GM13977 (cell line): ENCODE measurements around the gene RAB15.

Source experiments
- DNase-seq: peaks from one replicate; pipeline ENCODE4 v3.0.0; 2012; ENCODE audit warnings: low spot score
- CTCF ChIP-seq: IDR thresholded peaks from 2 replicates; pipeline ENCODE4 v1.5.1; 2012; ENCODE audit warnings: mild to moderate bottlenecking, control low read depth; ENCODE audit not compliant: insufficient read depth; ENCODE audit errors: extremely low read depth, missing control alignments
- in situ Hi-C: fragments of 300-500 bp; cut with MboI; formaldehyde crosslinking; loops from one replicate; pipeline ENCODE4 v1.12.0; 2022; ENCODE audit warnings: low sequenced_read_pairs, low pct_unique_long_range_greater_than_20kb, mixed read lengths, inconsistent platforms; ENCODE audit not compliant: unreplicated experiment

Gene RAB15

GRCh38 chr14:64930085-64930843, 41.9 kb downstream of the RAB15 start:
- TF ChIP-seq CTCF = no peak
- DNase-seq = no peak
- in situ Hi-C loops = no loop called here

- no peak for DNase-seq
- in situ Hi-C loops = no loop called here
Observed at GRCh38 chr14:64929014-64929359, 43.1 kb downstream of the RAB15 start.

GRCh38 chr14:64928239-64929013, 43.7 kb downstream of the RAB15 start:
- no peak for TF ChIP-seq CTCF
- in situ Hi-C loops = no loop called here
- DNase-seq = no peak

More at GRCh38 chr14:64929014-64929359, 43.1 kb downstream of the RAB15 start:
- TF ChIP-seq CTCF = no peak

GRCh38 chr14:64927031-64927430, 45.1 kb downstream of the RAB15 start:
- in situ Hi-C loops = no loop called here
- no peak for DNase-seq
- TF ChIP-seq CTCF = no peak

- DNase-seq = no peak
- in situ Hi-C loops = no loop called here
- TF ChIP-seq CTCF = no peak
Observed at GRCh38 chr14:64926398-64926995, 45.6 kb downstream of the RAB15 start.

- TF ChIP-seq CTCF = no peak
- no peak for DNase-seq
- in situ Hi-C loops = no loop called here
Observed at GRCh38 chr14:64923015-64923414, 49.1 kb downstream of the RAB15 start.
